ENCODE data around the gene MAGEA8. TPM values are rescaled to one million over a fixed set of nuclear protein-coding genes. Genes with fewer than 3 reads are reported as not detected.
A peak's percentile ranks its signal among the peaks of the same experiment; 100 is the strongest.
"Not testable (repeated sequence)": the region's sequence is repeated elsewhere in the genome, so short reads cannot be mapped to it uniquely, and the experiment has no call there.

MAGEA8 gene
- total RNA-seq = not detected in 2 replicates

DNA sequence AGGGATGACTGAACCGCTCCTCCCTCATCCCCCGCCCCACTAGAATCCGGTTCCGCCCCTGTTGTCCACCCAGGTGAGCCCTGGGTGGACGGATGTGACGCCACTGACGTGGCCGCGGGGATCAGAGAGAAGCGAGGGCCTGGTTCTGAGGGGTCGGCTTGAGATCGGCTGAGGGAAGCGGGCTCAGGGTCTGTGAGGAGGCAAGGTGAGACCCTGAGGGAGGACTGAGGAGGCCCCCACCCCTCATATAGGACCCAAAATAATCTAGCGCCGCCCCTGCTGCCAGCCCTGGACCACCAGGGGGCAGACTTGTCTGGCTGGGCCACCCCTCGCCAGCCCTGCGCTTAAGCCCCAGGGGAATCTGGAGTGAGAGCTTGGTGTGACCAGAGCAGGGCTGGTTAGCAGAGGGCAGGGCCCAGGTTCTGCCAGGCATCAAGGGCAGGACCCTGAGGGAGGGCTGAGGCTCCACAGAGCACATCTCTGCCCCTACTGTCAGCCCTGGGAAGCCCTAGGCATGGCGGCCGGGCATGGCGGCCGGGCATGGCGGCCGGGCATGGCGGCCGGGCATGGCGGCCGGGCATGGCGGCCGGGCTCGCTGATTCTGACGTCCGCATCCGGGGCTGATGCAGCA is at the start of gene MAGEA8:
TSS of gene MAGEA8 (plus strand) at position 103 of the 631 bp plus-strand sequence. CDS start 3,090 bp downstream, outside the sequence.
- no peak for DNase-seq

- no peak for DNase-seq
Measured at GRCh38 chrX:149831473-149831872, 49.5 kb upstream of the MAGEA8 start.

DNA sequence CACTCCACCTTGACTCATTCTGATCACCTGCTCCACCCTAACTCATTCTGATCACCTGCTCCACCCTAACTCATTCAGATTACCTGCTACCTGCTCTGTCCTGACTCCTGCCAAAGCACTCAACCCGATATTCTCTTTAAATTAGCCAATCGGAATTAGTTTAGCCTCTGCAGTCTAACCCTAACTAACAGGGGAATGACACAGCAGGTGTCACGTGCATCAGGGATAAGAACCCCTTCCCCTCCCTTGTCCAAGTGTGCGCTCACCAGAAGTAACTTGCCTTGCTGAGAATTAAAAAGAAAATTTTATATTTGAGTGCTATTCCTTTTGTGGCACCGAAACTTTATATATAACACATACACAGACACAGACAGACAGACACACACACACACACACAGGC is 44.3 kb upstream of the MAGEA8 start:
- not testable (repeated sequence) for DNase-seq

DNA sequence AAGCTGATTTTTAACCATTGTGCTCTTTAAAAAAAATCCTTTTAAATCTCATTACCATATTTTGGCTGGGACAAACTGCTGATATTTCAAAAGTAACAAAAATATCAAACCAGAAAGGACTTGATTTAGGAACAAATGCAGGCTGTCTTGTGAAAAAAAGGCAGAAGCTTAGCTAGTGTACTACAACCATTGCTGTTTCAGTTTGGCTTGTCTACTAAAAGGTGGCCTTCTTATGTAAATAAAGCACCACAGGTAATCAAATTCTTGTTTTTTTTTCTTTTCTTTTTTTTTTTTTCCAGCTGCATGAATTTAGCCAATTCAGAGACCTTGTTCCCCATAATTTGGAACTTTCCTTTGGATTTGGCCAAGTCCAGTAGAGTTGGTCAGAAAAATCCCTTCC is 43.8 kb upstream of the MAGEA8 start:
- DNase-seq = no peak

DNA sequence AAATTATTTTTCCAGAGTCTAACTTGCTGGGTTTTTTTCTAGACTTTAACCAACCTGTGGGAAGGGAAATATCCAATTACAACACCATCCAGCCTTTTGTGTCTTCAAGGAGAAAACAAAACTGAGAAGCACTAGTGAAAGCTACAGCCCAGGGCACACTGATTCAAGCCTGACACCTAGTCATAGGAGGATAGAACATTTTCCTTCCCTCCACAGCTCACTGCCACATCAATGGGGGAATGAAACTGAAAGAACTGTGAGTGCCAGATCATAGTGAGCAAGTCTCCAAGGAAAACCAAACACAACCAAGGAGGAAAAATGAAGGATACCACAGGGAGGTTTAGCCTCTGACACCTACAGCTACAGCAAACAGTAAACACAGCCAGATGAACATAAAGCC is 43.3 kb upstream of the MAGEA8 start:
- no peak for DNase-seq

DNA sequence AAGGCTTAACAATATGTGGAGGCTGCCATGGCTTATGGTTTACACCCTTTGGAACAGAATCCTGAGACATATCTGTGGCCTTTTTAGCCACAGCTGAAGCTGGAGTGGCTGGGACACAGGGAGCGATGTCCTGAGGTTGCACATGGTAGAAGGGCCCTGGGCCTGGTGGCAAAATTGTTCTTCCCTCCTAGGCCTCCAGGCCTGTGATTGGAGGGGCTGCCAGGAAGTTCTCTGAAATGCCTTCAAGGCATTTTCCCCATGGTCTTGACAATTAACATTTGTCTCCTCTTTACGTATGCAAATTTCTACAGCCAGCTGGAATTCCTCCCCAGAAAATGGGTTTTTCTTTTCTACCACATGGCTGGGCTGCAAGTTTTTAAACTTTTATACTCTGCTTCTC is 39.1 kb upstream of the MAGEA8 start:
- DNase-seq = no peak

DNA sequence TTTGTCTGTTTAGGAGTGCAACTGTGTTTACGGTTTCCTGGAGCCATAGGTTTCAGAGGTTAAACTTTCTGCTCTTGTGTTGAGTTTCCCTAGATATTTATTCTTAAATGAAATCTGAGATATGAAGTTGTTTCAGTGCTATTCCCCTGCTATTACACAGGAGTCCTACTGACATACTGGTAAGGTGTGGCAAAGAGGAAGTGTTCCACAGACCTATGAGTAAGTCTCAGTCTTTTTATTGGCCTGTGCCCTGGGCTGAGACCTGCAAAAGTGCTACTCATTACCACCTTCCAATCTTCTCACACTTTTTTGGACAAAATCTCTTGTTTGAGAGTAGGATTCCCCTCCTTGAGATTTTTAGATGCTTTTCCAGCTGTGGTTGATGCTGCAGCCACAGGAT is 35.6 kb upstream of the MAGEA8 start:
- DNase-seq = no peak

DNA sequence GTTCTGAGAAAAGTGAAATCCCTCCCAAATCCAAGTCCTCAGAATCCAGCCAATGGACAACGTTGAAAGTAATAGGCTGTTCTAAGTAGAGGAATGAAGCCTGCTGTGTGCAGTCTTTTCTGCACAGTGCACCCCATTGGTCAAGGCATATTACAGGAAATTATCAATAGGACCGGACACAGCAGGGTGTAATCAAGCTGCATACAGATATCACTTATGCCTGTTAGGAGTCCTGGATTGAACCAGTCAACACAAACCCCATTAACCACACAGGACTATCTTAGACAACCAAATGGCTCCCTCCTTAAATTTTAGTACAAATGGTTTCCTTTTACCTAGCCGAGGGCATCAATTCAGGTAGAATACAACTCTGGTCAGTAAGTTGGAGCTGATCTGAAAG is 34.2 kb upstream of the MAGEA8 start:
- no peak for DNase-seq

DNA sequence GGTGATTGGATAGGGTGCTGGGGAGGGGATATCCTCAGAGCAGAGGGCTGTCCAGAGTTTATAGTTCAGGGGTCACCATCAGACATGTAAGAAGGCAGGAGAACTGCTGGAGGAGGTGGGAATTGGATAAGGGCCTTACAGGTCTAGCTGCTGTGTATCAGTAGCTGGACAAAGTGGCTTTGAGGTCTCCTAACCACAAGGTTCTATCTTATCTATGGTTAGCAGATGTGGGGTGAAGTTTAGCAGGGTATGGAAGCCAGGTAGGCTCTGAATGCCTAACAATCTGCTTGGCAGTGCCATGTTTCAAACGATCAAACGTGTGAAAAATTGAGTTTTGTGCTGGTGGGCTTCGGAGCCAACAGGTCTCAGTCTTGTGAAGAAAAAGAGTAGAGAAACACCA is 32.1 kb upstream of the MAGEA8 start:
- no peak for DNase-seq

GRCh38 chrX:149849787-149850186 is 31.2 kb upstream of the MAGEA8 start:
- no peak for DNase-seq

DNA sequence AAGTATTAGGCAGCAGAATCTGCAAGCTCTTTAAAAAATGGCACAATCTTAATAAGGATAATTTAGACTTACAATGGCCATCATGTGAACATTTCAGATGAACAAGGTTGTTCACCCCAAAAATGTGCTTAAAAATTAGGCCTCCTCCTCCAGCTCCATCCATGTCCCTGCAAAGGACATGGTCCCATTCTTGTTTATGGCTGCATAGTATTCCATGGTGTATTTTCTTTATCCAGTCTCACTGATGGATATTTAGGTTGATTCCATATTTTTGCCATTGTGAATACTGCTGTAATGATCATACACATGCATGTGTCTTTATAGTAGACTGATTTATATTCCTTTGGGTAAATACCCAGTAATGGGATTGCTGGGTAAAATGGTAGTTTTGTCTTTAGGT is 29.1 kb upstream of the MAGEA8 start:
- DNase-seq = no peak

DNA sequence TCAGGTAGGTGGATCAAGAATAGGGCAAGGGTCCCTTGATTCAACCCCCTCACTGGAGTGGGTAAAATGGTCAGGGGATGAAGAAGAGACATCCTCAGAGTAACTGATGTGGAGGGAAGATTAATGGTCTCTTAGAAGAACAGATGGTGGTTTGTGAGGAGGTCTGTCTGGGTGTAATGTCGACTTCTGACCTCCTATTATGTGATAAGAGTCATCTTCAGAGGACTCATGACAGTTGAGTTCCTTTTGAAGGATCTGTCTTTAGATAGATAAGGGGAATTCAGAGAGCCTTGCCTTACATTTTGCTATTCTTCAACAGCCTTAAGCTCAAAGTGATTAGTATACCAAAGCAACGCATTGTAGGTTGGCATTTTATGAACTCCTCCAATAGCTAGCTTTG is 27.1 kb upstream of the MAGEA8 start:
- DNase-seq = no peak

- no peak for DNase-seq
Measured at GRCh38 chrX:149858592-149858991, 22.4 kb upstream of the MAGEA8 start.

DNA sequence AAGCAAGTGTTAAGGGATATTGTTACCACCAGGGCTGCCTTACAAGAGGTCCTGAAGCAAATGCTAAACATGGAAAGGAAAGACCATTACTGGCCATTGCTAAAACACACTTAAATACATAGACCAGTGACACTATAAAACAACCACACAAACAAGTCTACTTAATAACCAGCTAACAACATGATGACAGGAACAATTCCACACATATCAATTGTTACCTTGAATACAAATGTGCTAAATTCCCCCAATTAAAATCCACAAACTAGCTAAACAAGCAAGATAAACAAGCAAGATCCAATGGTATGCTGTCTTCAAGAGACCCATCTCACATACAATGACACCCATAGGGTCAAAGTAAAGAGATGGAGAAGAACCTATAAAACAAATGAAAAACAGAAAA is 20.5 kb upstream of the MAGEA8 start:
- DNase-seq = no peak

GRCh38 chrX:149865390-149865789 is 15.6 kb upstream of the MAGEA8 start:
- no peak for DNase-seq

- no peak for DNase-seq
Measured at GRCh38 chrX:149867488-149867887, 13.5 kb upstream of the MAGEA8 start.

- no peak for DNase-seq
Measured at GRCh38 chrX:149870840-149871239, 10.1 kb upstream of the MAGEA8 start.

DNA sequence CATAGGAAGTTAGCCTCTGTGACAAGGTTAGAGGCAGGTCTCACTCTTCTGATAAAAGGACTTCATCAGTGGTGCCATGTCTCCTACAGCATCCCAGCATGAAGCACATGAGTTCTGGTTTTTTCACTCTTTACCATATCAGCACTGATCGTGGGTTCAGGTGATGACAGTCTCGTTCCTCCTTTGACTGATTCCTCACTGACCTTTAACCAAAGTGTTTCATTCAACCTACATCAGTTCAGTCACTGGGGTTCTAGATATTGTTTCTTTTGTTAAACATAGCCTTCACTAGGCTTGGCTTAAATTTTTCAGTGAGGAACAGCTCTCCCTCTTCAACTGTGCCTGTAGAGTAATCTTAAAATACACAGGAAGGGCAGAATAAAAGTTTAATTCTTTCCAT is 9.6 kb upstream of the MAGEA8 start:
- no peak for DNase-seq

DNA sequence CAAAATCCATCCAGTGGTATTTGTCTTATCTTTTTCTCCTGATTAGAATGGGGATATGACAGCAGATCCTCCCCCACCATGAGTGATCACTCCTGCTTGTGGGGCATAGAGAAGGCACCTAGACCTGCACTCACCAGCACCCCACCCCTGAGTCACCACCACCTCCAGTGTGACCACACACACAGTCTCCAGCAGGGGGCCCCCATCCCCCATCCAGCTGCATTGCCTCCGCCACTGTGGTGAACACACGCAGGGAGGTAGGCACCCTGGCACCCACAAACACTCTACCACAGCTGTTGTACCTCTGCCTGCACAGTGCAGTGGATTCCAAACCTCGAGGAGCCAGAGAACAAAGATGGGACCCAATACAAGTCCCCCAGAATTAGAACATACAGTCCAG is 9.0 kb upstream of the MAGEA8 start:
- DNase-seq = peak; percentile 41

DNA sequence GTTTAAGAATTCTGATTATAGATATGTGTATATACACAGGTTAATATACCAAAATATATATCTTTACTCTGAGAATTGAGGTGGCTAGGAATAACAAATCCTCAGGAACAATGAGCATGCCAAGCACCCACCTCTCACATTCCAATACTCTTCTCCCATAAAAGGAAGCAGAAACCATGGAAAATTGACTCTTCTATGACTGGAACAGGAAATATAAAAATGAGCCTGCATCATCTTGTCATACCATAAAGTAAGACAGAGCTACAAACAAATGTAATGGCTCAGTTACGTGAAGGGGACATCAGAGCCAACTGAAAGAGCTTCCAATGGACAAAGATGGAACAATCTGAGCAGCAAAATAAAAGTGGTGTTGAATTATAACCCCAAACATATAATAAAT is 3.8 kb upstream of the MAGEA8 start:
- DNase-seq = no peak

DNA sequence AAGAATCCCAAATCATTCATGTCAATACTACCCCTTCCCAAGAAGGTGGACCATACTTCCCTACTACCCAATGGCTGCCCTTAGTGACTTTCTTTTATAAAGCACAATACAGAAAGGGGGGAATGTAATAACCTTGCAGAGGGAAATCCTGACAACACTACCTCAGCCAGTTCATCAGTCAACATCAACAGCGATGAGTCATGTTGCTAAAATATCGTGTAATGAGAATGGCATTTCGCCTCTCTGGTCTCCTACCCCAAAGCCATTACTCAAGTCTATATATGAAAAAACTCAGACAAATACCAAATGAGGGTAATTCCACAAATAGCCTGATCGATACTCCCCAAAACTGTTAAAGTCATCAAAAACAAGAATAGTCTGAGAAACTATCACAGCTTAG is 3.3 kb upstream of the MAGEA8 start:
- no peak for DNase-seq

DNA sequence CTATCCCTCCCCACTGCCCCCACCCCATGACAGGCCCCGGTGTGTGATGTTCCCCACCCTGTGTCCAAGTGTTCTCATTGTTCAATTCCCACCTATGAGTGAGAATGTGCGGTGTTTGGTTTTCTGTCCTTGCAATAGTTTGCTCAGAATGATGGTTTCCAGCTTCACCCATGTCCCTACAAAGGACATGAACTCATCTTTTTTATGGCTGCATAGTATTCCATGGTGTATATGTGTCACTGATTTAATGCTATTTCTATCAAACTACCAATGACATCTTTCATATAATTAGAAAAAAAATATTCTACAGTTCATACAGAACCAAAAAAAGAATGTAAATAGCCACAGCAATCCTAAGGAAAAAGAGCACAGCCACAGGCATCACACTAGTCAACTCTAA is 9.8 kb downstream of the MAGEA8 start:
- not testable (repeated sequence) for DNase-seq

DNA sequence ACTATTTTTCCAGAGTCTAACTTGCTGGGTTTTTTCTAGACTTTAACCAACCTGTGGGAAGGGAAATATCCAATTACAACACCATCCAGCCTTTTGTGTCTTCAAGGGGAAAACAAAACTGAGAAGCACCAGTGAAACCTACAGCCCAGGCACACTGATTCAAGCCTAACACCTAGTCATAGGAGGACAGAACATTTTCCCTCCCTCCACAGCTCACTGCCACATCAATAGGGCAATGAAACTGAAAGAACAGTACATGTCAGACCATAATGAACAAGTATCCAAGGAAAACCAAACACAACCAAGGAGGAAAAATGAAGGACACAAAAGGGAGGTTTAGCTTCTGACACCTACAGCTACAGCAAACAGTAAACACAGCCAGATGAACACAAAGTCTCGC is 17.6 kb downstream of the MAGEA8 start:
- no peak for DNase-seq

DNA sequence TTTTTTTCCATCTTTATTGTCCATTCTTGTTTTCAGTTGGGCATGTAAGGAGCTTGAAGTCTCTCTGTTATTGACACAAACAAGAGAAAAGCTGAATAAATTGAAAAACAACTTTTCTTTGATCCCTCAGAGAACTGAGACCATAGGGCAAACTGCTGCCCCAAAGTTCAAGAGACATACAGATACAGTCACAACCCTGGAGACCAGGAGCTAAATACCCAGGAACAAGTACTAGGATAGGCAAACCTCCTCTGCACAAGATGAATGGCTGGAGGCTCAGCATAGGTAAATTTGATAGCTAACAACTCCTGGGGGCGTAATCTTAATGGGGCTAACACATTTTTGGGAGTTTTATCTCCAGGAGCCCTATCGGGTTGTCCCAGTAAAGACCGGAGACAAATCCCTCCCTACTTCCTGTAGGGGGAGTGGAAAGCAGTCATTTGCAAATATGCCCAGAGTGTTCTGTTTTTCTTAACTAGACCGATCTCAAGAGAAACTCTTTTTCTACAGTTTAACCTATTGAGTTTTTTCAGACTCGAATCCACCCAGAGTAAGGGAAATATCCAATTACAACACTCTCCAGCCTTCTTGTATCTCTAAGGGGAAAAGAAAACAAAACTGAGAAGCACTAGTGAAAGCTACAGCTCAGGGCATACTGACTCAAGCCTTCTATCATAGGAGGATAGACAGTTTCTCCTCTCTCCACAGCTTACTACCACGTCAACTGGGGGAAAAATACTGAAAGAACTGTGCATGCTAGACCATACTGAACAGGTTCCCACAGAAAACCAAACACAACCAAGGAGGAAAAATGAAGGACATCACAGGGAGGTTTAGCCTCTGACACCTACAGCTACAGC is 23.1 kb downstream of the MAGEA8 start:
- DNase-seq = peak; percentile 0
